DMS153 (cell line): ENCODE measurements around the gene MPND.
"Not testable (repeated sequence)": the region's sequence is repeated elsewhere in the genome, so short reads cannot be mapped to it uniquely, and the experiment has no call there.

Source experiments
- DNase-seq: peaks from one replicate; lab custom pipeline; 2025; lab: John Stamatoyannopoulos, UW

The MPND gene

GRCh38 chr19:4319067-4319718, 24.2 kb upstream of the MPND start:
- DNase-seq = no peak

DNA sequence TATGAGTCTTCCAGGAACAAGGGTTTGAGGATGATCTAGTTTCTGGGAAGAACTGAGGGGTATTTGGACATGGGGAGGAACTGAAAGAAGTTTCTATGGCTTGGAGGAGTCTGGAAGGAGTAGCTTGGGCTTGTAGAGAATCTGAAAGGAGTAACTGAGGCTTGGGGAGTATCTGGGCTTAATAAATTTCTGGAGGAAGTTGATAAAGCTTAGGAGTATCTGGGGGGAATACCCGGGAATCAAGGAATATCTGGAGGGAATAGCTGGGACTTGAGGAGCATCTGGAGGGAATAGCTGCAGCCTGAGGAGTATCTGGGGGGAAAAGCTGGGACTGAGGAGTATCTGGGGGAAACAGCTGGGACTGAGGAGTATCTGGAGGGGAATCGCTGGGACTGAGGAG, 22.9 kb upstream of the MPND start:
- DNase-seq = no peak

- no peak for DNase-seq
Measured at GRCh38 chr19:4322942-4323665, 20.3 kb upstream of the MPND start.

DNA sequence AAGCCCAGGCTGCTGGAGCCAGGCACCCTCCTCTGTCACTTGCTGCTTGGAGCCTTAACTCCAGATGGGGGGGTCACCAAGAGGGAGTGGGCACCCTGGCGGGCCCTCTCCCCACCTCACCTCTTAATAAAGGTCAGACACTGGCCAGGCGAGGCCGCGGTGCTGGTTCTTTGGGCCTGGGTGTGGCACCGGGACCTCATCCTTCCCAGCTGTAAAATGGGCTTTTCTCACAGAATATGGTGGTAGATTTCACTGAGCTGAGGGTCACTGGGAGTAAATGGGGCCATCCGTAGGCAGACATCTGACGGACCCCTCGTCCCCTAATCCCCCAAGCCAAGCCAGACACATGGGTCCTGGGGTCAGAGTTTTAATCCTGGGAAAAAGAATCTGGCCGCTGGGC, 19.7 kb upstream of the MPND start:
- no peak for DNase-seq

GRCh38 chr19:4324228-4324627, 19.1 kb upstream of the MPND start:
- DNase-seq = no peak

DNA sequence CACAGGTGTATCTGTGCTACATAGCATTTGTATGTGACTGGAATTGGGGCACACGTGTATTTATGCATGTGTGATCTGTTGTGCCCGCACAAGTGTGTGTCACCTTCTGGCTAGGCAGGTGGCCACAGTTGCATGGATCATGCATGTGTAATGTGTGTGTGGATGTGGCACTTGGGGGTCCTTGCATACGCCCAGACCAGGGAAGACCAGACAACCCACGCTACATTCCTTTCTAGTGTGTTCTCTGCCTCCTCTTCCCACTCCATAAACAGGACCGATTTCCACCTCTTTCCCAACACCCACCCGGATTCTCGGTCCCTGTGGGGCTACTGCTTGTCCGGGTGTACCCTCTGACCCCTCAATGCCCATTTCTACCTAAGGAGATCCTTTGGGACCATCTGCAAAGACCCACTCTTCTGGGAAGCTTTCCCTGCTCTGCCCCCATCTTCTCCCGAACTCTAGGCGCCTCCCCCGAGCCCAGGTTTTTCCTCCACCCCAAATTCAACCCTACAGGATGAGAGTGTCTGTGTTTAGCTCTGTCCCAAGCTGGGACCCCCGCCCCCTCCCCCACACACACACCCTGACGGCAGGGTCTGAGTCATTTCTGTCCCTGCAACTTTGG, 17.0 kb upstream of the MPND start:
- no peak for DNase-seq

GRCh38 chr19:4326837-4327251, 16.5 kb upstream of the MPND start:
- DNase-seq = no peak

GRCh38 chr19:4327252-4327876, 16.0 kb upstream of the MPND start:
- DNase-seq = no peak

DNA sequence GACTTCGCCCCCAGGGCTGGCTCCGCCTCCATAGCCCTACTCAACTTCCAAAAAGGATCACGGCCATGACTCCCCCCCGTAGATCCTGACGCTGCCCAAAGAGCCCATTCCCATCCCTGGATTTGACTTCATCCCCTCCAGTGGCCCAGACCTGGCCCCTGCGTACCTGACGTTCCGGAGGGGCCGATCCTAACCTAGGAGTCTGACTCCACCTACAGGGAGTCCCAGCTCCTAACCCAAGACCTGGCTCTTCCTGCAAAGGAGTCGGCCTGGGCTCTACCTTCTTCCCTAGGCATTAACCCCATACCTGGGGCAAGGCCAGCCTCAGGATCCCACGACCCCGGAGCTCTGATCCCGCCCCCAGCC, 15.5 kb upstream of the MPND start:
- no peak for DNase-seq

GRCh38 chr19:4328243-4328990, 14.9 kb upstream of the MPND start:
- no peak for DNase-seq

GRCh38 chr19:4328991-4329681, 14.2 kb upstream of the MPND start:
- not testable (repeated sequence) for DNase-seq

GRCh38 chr19:4329858-4330257, 13.5 kb upstream of the MPND start:
- no peak for DNase-seq

- no peak for DNase-seq
Measured at GRCh38 chr19:4334929-4335570, 8.3 kb upstream of the MPND start.

DNA sequence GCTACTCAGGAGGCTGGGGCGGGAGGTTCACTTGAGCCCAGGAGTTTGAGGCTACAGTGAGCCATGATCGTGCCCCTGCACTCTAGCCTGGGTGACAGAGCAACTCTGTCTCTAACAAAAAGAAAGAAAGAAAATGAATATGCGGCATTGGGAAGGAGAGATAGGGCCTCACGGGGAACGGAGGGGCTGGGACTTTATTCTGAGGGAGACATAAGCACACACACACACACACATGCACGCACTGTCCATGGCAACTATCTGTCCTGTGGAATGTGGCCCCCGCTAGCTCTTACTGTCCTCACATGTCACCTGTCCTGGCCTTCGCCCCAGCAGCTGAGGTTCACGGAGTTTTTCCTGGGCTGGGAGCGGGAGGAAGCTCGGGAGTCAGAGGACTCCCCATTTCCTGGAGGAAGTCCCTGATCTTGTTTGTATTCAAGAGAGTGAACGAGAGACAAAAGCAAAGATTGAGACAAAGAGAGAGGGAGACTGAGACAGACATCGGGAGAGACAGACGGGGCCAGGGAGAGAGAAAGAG, 5.4 kb upstream of the MPND start:
- no peak for DNase-seq

GRCh38 chr19:4338441-4339355, 4.7 kb upstream of the MPND start, which contains the start of gene STAP2:
Gene STAP2 (minus strand): TSS chr19:4338827. CDS start chr19:4338753, 74 bp downstream.
- peak; percentile 21 for DNase-seq

- no peak for DNase-seq
Measured at GRCh38 chr19:4342314-4342614, 1.1 kb upstream of the MPND start.

- peak; percentile 100 for DNase-seq
Measured at GRCh38 chr19:4342615-4343369, 570 bp upstream of the MPND start.

DNA sequence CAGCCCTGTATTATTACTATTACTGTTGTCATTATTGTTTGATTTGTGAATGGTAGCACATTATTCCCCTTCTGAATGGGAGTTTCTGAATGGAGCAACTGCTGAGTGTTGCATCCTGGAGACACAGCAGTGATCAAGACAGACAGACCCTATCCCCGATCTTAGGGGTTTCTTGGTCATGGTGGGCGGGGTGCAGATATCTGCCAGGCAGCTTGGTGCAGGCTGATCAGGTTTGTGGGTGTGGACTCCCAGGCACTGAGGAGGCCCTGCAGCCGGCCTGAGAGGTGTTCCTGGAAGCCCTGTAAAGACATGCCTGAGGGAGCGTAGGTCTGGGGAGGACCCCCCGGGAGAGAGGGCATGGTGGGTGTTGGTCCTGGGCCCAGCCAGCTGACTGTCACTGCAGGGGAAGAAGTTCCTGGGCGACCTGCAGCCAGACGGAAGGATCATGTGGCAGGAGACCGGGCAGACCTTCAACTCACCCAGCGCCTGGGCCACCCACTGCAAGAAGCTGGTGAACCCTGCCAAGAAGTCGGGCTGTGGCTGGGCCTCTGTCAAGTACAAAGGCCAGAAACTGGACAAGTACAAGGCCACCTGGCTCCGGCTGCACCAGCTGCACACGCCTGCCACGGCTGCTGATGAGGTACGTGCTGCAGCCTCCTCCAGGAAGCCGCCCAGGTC, 2.1 kb downstream of the MPND start:
- DNase-seq = no peak

GRCh38 chr19:4346020-4346383, 2.6 kb downstream of the MPND start:
- DNase-seq = no peak
